Fibroblast of the conjunctiva (primary cell): Measurements from ENCODE around the gene RASSF8.

ENCODE experiments used
- DNase-seq: peaks from one replicate; pipeline ENCODE4 v3.0.0-alpha.2; 2010; ENCODE audit warnings: low read depth

Gene RASSF8

GRCh38 chr12:26126340-26127284, 168.1 kb downstream of the RASSF8 start:
- no peak for DNase-seq

DNA sequence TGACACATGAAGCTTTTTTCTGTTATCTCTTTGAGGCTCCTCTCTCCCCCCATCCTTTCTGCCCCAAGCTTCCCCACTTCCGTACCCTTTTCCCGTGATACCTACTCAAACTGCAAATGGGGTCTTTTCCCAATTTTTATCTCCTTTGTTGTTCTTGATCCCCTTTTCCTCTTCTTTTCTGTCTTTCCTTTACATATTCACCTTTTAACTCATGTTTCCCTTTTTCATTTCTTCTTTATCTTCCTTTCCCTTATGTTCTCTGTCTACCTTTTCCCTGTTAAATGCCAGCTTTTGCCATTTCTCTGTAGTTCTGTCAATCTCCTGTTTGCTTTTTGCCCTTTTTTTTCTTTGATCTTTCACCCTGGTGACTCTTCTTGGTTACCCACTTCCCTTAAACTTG, 168.9 kb downstream of the RASSF8 start:
- DNase-seq, result no peak

DNA sequence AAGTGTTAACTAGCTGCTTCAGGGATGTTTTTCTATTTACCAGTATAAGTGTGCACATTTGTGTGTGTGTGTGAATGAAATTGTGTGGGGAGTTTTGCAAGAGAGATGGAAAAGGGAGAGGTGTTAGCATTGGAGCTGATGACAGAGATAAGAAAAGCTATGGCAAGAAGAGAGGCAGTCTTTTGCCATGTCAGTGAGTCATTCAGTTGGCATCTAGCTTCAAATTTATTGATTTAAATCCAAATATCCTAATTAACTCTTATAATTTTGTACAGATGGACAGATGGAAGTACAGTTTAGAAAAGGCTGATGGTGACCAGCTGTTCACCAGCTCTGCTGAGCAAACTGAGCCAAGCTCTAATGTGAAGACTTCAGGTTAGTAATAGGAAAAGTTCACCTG, 169.7 kb downstream of the RASSF8 start:
- DNase-seq, result no peak
